GM10847 (cell line): Measurements from ENCODE around the gene DUSP5.
A peak's percentile ranks its signal among the peaks of the same experiment; 100 is the strongest.

Source experiments
- POLR2A ChIP-seq: IDR thresholded peaks from 2 replicates; pipeline ENCODE4 v1.6.1; 2011; ENCODE audit not compliant: insufficient read length; ENCODE audit errors: extremely low read depth

The DUSP5 gene

DNA sequence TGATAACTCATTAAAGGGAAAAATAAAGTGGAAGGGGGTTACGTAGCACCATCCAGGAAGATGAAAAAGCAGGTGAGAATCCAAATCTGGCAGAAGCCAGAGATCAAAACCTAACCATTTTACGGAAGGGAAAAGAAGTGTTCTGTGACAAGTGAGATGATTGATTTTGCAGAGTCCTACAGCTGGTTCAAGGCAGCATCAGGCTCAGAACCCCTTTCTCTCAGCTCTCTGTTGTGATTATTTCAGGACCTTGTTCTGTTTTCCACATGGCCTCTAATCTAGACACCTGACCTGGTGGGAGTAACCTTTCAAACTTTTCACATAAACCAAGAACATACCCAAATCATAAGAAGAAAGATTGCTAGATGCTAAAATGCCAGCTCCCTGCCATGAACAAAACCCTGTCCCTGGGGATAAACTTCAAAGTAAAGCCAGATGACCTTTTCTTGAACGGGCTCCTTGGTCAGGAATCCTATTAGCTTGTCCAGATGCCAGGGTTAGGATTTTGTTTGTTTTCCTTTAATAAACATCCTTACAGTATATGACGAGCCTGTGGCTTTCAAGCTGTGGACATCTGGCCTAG lies 5.9 kb downstream of the DUSP5 start:
- TF ChIP-seq POLR2A = no peak

GRCh38 chr10:110504111-110504735 lies 6.5 kb downstream of the DUSP5 start:
- TF ChIP-seq POLR2A = no peak

GRCh38 chr10:110505130-110505770 lies 7.5 kb downstream of the DUSP5 start:
- no peak for TF ChIP-seq POLR2A

- TF ChIP-seq POLR2A = no peak
Observed at GRCh38 chr10:110506448-110506847, 8.7 kb downstream of the DUSP5 start.

GRCh38 chr10:110507346-110507745 lies 9.6 kb downstream of the DUSP5 start:
- TF ChIP-seq POLR2A = no peak

DNA sequence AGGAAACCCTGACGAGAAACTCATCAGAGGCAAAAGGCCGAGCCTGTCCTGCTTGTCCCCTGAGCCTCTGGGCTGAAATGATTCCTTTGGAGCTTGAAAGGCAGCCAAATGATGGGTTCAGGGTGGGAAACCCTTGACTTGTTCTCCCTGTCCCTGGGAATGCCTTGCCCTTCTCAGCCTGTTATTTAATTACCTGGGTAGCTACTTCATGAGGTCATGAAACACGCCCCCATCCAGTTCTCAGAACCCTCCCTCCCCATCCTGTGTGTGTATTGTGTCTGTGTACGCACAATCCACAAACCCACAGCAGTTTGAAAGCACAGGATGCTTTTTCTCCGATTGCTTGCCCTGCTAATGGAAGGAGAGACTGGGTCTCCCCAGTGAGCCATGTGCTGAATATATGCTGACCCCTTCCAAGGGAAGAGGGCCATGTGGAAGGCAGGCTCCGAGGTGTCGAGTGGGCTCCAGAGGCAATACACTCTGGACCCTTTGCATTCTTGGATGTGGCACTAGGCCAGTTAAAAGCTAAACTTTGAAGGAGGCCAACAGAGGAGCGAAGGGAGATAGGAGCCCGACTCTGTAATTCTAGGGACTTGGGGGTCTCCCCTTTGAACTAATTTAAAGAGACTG lies 10.6 kb downstream of the DUSP5 start:
- TF ChIP-seq POLR2A = no peak

DNA sequence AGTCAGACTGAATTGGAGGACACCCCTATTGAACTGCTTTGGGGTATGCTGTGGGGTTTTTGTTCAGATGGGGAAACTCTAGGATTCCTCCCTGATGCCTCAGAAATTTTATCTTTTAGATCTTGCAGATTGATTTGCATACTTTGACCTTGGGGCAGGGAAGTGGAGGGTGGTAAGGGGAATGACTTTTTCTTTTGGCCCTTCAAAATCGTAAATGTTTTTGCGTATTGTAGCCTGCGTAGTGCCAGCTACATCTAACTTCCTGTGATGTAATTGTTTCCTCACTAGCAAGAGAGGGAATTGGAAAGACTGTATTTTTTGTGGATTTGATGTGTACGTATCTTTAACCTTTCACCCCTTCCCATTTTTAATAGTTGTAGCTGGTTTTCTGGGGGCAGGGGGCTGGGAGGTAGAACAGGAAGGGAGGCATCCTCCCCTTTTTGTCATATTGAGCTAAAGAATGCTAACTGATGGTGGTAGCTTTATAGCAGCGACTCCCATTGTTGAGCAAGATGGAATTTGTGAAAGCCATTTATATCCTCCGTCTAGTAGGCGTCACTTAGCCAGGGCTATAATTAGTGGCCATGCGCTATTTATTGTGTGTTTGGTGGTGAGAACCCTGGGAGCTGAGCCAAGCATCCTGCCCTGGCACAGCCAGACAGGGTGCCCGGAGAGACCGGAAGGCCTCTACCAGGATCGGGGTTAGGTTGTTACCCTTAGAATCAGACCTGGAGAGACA lies 11.3 kb downstream of the DUSP5 start:
- no peak for TF ChIP-seq POLR2A

DNA sequence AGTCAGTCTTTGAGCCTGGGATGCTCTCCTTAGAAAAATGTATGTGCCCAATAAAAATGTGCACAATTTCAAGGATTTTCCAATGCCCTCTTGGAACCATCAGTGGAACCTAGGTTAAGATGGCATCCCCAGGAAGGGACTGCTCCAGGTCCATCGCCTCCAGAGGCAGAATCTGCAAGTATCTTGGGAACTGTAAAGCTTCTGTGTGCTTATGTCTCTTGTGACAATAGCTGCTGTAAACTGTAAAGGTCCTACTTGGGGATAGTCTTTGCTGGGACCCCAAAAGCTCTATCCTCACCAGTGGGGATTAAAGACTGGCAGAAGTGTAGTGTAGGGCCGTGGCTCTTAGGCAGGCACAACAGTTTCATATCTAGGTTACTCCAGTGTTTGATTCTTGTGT lies 11.9 kb downstream of the DUSP5 start:
- TF ChIP-seq POLR2A = no peak

DNA sequence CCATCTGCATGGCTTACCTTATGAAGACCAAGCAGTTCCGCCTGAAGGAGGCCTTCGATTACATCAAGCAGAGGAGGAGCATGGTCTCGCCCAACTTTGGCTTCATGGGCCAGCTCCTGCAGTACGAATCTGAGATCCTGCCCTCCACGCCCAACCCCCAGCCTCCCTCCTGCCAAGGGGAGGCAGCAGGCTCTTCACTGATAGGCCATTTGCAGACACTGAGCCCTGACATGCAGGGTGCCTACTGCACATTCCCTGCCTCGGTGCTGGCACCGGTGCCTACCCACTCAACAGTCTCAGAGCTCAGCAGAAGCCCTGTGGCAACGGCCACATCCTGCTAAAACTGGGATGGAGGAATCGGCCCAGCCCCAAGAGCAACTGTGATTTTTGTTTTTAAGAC lies 12.4 kb downstream of the DUSP5 start:
- TF ChIP-seq POLR2A = no peak

GRCh38 chr10:110510730-110511129 lies 13.0 kb downstream of the DUSP5 start:
- peak; percentile 3 for TF ChIP-seq POLR2A

DNA sequence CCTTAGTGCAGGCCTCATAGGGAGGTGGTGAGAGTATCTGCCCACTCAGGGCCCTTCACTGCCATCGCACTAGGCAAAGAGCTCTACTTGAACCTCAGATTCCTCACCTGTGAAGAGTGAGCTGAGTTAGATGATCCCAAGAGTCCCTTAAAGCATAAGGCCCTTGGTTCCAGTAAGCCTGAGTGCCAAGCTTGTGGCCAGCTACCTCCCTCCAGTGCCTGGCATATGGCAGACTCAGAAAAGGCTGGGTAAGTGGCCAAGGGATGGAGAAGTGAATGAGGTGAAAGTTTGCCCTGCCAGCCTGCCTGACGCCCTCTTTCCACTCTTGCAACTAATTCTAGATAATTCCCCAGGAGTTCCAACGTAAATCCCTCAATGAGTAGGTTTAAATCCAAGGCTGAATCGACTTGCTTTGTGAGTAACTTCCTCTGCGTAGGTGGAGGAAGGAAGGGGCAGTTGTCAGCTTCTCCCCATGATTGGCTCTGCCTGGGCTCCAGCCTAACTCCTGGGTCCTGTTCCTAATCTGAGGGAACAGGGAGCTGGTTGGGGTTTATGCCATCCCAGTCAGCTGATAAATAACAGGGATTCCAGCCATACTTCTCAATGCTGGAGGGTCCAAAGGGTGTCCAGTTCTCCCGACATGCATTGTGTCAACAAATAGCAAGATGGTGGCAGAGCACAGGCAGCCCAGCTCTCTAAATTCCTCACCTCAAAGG lies 14.2 kb downstream of the DUSP5 start:
- no peak for TF ChIP-seq POLR2A

GRCh38 chr10:110512461-110513187 lies 14.9 kb downstream of the DUSP5 start:
- TF ChIP-seq POLR2A = no peak

DNA sequence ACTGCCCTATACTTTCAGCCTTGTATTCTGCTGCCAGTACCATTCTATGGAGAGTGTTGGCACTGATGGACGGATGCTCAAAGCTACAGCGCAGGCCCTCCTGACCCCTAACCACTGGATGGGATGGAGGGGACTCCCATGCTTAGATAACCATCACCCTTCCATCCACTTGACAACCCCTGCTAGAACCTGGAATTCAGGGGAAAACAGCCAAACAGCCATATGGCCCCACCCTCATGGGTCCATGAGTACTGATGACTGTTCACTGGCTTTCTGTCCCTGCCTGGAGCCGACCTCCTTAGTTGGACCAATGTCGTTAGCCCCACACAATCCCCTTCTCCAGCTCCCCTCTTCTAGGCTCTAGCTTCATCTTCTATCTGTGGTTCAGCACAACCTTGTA lies 16.2 kb downstream of the DUSP5 start:
- no peak for TF ChIP-seq POLR2A

DNA sequence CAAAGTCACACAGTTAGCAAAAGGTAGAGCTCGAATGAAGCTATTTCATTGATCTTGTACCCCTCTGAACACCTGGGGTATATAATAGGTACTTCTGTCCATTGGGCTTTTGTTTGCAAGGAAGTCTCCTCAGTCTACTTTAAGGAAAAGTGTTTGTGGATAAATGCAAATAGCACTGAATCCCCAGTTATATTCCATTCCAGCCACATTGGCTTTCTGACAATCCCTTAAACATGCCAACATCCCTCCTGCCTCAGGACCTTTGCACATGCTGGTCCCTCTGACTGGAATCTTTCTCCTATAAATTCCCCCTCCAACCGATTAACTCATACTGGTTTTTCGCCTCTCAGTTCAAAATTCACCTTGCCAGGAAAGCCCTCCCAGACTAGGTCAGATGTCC lies 17.1 kb downstream of the DUSP5 start:
- TF ChIP-seq POLR2A = no peak
